GM19023 (cell line): Measurements from ENCODE around the gene TIMM29.
"Not testable (repeated sequence)": the region's sequence is repeated elsewhere in the genome, so short reads cannot be mapped to it uniquely, and the experiment has no call there.

ENCODE experiments used
- ATAC-seq: cut with Tn5 transposase; IDR thresholded peaks from one replicate; pipeline ENCODE4 v1.9.1; 2021; ENCODE audit warnings: mild to moderate bottlenecking, moderate library complexity; ENCODE audit not compliant: unreplicated experiment

The TIMM29 gene

DNA sequence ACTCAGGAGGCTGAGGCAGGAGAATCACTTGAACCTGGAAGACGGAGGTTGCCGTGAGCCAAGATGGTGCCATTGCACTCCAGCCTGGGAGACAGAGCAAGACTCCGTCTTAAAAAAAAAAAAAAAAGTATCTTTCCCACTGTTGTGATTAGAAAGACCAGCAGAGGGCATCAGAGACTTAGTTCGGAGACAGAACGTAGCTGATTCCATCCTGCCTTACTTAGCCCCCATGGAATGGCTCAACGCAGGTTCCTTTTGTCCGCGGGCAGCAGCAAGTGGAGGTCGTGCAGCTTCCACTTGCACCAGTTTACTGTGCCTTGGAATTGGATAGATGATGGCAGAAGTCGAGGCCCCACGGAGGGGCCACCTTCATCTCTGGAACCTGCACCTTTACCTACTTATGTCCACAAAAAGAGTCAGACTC, 8.1 kb downstream of the TIMM29 start:
- no peak for ATAC-seq

GRCh38 chr19:10941649-10942048, 13.0 kb downstream of the TIMM29 start:
- not testable (repeated sequence) for ATAC-seq

DNA sequence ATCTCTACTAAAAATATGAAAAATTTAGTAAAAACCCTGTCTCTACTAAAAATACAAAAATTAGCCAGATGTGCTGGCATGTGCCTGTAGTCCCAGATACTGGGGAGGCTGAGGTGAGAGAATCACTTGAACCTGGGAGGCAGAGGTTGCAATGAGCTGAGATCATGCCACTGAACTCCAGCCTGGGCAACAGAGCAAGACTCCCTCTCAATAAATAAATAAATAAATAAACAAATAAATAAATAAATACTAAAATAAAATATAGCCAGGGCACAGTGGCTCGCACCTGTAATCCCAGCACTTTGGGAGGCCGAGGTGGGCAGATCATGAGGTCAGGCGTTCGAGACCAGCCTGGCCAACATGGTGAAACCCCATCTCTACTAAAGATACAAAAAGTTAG, 14.8 kb downstream of the TIMM29 start:
- ATAC-seq: not testable (repeated sequence)

- no peak for ATAC-seq
Measured at GRCh38 chr19:10945264-10945663, 16.7 kb downstream of the TIMM29 start.

DNA sequence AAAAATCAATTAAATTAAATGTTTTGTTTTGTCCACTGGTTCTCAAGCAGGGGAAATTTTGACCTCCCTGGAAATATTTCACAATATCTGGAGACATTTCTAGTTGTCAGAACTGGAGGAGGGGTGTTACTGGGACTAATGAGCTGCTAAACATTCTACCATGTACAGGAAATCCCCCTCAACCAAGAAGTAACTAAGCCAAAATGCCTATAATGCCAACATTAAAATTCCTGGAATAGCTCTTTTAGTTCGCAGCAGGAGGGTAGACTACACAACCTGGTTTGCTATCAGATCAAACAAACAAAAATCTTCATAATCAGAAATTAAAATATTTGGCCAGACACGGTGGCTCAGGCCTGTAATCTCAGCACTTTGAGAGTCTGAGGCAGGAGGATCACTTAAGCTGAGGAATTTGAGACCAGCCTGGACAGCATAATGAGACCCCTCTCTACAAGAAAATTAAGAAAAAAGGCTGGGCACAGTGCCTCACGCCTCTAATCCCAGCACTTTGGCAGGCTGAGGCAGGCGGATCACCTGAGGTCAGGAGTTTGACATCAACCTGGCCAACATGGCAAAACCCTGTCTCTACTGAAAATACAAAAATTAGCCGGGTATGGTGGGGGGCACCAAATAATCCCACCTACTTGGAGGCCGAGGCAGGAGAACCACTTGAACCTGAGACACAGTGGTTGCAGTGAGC, 18.5 kb downstream of the TIMM29 start:
- ATAC-seq: no peak

DNA sequence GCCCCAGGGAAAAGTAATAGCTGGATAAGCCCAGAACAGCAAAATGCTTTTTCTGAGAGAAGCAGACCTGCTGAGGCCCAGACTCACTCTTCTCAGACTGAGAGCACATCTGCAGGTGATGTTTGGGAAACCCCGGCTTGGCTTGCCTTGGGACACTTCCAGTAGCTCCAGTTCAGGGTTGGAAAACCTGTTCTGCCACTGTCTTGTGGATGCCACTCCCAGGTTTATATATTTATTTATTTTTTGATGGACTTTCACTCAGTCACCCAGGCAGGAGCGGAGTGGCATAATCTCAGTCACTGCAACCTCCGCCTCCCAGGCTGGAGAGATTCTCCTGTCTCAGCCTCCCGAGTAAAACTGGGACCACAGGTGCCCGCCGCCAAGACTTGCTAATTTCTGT, 24.2 kb downstream of the TIMM29 start:
- ATAC-seq: no peak

DNA sequence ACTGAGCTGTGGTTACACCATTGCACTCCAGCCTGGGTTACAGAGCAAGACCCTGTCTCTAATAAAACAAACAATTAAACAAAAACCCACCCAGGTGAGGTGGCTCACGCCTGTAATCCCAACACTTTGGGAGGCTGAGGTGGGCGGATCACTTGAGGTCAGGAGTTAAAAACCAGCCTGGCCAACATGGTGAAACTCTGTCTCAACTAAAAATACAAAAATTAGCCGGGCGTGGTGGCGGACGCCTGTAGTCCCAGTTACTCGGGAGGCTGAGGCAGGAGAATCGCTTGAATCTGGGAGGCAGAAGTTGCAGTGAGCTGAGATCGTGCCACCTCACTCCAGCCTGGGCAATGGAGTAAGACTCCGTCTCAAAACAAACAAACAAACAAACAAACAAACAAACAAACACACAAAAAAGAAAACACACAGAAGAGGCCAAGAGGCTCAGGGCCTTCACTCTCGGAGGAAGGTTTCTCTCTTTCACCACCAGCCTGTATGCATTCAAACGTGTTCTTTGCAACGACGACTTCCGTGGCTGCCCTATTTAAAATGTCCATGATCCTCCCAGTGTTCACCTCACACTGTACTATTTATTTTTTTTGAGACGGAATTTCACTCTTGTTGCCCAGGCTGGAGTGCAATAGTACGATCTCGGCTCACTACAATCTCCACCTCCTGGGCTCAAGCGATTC, 30.8 kb downstream of the TIMM29 start:
- ATAC-seq: not testable (repeated sequence)

DNA sequence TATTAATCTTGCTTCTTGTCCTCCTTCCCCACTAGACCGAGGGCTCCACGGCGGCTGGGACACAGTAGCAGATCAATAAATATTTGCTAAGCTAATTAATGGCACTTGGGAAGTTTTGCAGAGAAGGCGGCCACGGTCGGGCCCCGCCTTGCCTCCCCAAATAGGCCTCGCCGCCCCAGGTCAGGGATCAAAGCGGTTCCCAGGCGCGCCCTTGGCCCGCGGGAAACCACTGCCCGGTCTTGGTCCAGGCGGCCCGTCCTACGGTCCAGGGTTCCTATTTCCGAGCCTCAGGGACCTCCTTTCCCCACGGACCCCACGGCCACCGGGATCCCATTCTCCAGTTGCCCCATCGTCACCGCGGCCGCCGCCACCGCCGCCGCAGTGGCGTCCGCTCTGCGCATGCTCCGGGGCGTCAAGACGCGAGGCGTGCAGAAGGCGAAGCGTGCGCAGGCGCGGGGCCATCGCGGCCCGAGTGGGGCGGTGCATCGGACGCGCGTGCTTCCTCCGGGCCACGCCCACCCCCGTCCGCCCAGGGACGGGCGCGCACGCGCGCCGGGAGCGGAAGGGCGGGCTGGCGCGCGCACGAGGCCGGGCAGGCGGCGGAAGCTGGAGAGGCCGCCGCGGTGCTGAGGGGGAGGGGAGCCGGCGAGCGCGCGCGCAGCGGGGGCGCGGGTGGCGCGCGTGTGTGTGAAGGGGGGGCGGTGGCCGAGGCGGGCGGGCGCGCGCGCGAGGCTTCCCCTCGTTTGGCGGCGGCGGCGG, 31.9 kb downstream of the TIMM29 start, which contains the start of gene SMARCA4:
TSS of gene SMARCA4 (plus strand) at position 717 of the 759 bp plus-strand sequence. CDS start 23,122 bp downstream, outside the sequence.
- ATAC-seq: peak; percentile 80

- peak; percentile 37 for ATAC-seq
Measured at GRCh38 chr19:10961073-10961860, 32.7 kb downstream of the TIMM29 start.

DNA sequence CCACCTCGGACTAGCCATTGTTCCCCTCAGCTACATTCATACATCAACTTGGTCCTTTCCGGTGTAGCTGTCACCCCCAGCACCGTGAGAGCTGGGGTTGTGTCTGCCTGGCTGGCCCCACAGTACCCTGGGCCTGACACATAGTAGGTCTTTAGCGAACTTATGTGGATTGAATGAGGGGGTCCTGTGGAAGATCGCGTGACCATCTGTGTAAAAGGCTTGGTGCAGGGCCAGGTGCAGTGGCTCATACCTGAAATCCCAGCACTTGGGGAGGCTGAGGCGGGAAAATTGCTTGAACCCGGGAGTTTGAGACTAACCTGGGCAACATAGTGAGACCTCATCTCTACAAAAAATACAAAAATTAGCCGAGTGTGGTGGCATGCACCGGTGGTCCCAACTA, 34.3 kb downstream of the TIMM29 start:
- ATAC-seq: no peak

GRCh38 chr19:10963865-10964264, 35.3 kb downstream of the TIMM29 start:
- ATAC-seq: no peak

DNA sequence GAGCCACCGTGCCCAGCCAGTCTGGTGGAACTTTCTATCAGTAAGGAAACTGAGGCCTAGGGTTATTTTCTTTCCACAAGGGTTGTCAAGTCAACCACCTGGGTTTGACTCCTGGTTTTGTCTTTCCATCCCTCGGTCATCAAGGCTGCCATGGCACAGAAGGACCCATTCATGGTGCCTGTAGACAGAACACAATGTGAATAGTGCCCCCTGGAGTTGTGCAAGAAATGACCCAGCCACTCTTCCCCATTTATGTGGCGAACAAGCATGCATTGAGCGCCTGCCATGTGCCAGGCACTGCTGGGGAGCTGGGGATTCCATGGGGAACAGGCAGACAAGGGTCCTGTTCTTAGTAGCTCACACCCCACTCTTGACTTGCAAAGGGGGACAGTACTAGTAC, 36.3 kb downstream of the TIMM29 start:
- no peak for ATAC-seq

- no peak for ATAC-seq
Measured at GRCh38 chr19:10965398-10965797, 36.8 kb downstream of the TIMM29 start.

DNA sequence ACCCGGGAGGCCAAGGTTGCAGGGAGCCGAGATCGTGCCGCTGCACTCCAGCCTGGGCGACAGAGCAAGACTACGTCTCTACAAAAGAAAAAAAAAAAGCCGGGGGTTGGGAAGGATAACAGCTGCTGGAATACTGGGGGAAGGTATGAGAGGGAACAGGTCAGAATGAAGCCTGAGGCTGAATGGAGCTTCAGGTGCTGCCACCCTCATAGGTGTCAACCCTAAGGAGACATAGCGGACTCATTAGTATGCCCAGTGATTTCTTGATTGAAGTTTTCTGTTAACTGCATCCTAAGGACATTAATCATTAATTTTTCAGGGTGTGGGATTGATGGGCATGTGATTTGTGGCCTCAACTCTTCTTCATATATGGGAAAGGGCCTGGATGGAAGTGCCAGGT, 38.2 kb downstream of the TIMM29 start:
- no peak for ATAC-seq

DNA sequence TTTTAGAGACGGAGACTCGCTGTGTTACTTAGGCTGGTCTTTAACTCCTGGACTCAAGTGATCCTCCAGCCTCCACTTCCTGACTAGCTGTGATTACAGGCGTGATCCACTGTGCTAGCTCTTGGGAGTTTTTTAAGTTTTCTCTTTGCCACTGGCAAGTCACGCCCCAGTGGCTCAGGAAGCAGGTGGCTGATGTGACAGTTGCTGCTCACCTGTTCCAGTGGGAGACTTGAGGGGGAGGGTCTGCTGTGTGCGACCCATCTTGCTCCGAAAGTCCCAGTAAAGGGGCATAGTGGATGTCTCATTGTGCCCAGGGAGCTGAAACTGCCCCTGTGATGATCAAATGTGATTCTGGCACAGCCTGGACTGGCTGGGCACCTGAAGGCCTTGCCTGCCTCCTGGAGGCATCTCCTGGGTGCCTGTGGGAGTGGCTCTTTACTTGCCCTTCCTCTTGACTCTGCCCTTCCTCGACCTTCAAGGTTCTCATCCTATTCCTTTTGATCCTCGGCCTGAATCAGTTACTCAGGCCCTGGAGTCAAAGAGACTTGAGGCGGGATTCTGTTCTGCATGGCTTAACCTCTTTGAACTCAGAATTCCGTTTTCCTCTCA, 40.0 kb downstream of the TIMM29 start:
- ATAC-seq: no peak

- no peak for ATAC-seq
Measured at GRCh38 chr19:10971107-10971726, 42.6 kb downstream of the TIMM29 start.

DNA sequence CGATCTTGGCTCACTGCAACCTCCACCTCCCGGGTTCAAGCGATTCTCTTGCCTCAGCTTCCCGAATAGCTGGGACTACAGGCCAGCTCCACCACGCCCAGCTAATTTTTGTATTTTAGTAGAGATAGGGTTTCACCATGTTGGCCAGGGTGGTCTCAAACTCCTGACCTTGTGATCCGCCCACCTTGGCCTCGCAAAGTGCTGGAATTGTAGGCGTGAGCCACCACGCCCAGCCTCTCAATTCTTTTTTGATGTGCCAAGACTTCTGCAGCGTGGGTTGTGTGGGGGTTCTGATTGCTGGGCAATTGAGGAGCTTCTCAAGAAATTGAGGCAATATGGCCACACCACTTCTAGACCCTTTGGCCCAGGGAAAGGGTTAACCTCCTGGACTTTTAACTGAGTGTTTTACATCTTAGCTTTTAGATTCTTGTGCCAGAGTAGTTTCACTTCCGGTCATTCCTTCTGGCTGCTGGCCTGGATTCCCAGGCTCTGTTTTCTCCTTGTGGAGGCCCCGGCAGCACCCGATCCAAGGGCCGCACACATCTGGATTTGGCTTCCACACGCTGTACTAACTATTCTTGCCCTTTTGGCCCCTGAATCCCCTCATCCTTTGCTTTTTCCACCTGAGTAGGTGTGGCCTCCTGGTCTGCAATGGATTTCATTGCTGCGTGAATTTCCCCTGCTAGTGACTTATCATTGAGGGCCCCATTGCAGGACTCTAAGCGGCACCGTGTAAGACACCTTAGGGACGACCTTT, 46.9 kb downstream of the TIMM29 start:
- ATAC-seq: no peak

- ATAC-seq: no peak
Measured at GRCh38 chr19:10976131-10976892, 47.7 kb downstream of the TIMM29 start.

- ATAC-seq: no peak
Measured at GRCh38 chr19:10977742-10978092, 49.1 kb downstream of the TIMM29 start.
